Right lobe of liver (tissue), 6 donors: ENCODE data around the gene EXOSC7. TPM values are rescaled to one million over a fixed set of nuclear protein-coding genes. Genes with fewer than 3 reads are reported as not detected.

ENCODE experiments used
- ATAC-seq, 4 donors: fragments of 200-7000 bp; cut with Tn5 transposase; one replicate each; pipeline ENCODE4 v1.9.1; 2020; ENCODE audit warnings: mild to moderate bottlenecking in 4 of 4, moderate library complexity in 4 of 4
- DNase-seq, 3 donors: peaks; one replicate each; pipeline ENCODE4 v3.0.0-alpha.2; 2020
- H3K27ac ChIP-seq, 3 donors: fragments of 200-600 bp; one replicate each; pipeline ENCODE4 v1.8.0; 2022
- H3K27me3 ChIP-seq, 2 donors: fragments of 200-600 bp; one replicate each; pipeline ENCODE4 v1.8.0; 2022
- H3K36me3 ChIP-seq, 4 donors: fragments of 200-600 bp; sonication (generic) in 1 of 4; one replicate each; pipeline versions ENCODE4 v1.5.1 to v1.8.0; 2017 to 2022; ENCODE audit warnings: control low read depth in 1 of 4
- H3K4me1 ChIP-seq, 4 donors: fragments of 200-600 bp; sonication (generic) in 1 of 4; one replicate each; pipeline versions ENCODE4 v1.5.1 to v1.8.0; 2017 to 2022; ENCODE audit warnings: control low read depth in 1 of 4
- H3K4me3 ChIP-seq, 3 donors: fragments of 200-600 bp; one replicate each; pipeline ENCODE4 v1.8.0; 2022
- H3K9me3 ChIP-seq, 4 donors: fragments of 200-600 bp; sonication (generic) in 1 of 4; one replicate each; pipeline versions ENCODE4 v1.5.1 to v1.8.0; 2017 to 2022; ENCODE audit warnings: control low read depth in 1 of 4
- POLR2A ChIP-seq: fragments of 450-650 bp; IDR thresholded peaks from one replicate; pipeline ENCODE4 v1.6.1; 2017; ENCODE audit warnings: antibody characterized with exemption, mild to moderate bottlenecking
- WGBS: methylation state at CpG from one replicate; pipeline ENCODE4 v1.1.6; 2018; ENCODE audit warnings: low coverage, low lambda C conversion rate; ENCODE audit not compliant: insufficient coverage; ENCODE audit errors: missing lambda C conversion rate; 5-methylcytosine and 5-hydroxymethylcytosine counted together
- intact Hi-C, 2 donors: fragments of 100-400 bp; cut with DNase I; formaldehyde crosslinking; loops; one replicate each; pipeline versions ENCODE4 v1.11.2 to v1.14.1; 2022
- total RNA-seq, 6 experiments: library from RNA; depleted of rRNA in 2 of 6; stranded (reverse); fragments of >200 nt in 2 of 6; fragmentation: NEBNext Ultra II Directional in 3 of 6; extraction: Animal tissue kit (Norgen Biotek cat#: 25700) in 3 of 6; gene quantifications; one replicate each; pipeline versions ENCODE4 v1.1.0 to v1.2.4, GENCODE V29; 2016 to 2023
- TF ChIP-seq, protein P1 (sequence below), 4 donors: fragments of 200-600 bp in 3 of 4; fragments of 450-650 bp in 1 of 4; IDR thresholded peaks; one replicate each; pipeline versions ENCODE4 v1.5.1 to v1.8.0; 2016 to 2022; ENCODE audit warnings: antibody characterized with exemption in 4 of 4, mild to moderate bottlenecking in 2 of 4
- donor health status: DM: no; HTN: yes; CAD: no.
- donor health status: DM: no; HTN: no; CAD: no.
- donor health status: DM: no; HTN: no; CAD: no.
- donor health status: DM: no; HTN: yes; CAD: no.
- donor health status: DM: no; HTN: yes; CAD: no.

EXOSC7 gene
- total RNA-seq, 6 experiments from 2014 or later, result 15.1 to 25.7 (median 15.9) TPM

DNA sequence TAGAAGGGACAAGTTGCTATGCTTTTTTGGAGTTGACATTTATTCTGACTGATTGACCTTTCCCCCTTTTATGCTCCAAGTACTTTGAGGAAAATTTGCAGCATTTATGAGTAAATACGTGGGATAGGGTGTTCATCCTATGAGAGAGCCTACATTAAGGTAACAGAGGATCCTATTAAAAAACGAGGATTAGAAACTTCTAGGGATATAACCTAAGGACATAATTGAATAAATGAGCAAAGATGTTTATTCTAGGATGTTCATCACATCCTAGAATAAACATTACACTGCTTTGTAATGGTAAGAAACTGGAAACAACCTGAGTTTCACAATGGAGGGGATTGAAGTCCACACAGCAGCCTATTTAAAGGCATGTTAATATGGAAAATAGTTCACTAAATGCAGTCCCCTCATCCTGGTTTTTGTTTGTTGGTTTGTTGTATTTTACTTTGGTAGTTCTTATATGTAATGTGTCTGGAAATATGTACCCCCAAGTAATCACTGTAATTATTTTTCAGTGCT, 26.2 kb downstream of the EXOSC7 start:
- no peaks in the 10 kb centered on the region for H3K27me3 ChIP-seq
- H3K27ac ChIP-seq, result peak overlapping the region; percentile 22 to 86 (median 80)
- DNase-seq, result no peak
- TF ChIP-seq, protein P1, sequence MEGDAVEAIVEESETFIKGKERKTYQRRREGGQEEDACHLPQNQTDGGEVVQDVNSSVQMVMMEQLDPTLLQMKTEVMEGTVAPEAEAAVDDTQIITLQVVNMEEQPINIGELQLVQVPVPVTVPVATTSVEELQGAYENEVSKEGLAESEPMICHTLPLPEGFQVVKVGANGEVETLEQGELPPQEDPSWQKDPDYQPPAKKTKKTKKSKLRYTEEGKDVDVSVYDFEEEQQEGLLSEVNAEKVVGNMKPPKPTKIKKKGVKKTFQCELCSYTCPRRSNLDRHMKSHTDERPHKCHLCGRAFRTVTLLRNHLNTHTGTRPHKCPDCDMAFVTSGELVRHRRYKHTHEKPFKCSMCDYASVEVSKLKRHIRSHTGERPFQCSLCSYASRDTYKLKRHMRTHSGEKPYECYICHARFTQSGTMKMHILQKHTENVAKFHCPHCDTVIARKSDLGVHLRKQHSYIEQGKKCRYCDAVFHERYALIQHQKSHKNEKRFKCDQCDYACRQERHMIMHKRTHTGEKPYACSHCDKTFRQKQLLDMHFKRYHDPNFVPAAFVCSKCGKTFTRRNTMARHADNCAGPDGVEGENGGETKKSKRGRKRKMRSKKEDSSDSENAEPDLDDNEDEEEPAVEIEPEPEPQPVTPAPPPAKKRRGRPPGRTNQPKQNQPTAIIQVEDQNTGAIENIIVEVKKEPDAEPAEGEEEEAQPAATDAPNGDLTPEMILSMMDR (IDR thresholded peaks at IDR 0.05), result no peak
- TF ChIP-seq POLR2A, result no peak
- peaks cover 0 to 16% (median 9%) of the 10 kb centered on the region in 4 donors for H3K36me3 ChIP-seq
- H3K9me3 ChIP-seq, result no peaks in the 10 kb centered on the region
- no peak overlapping the region for H3K4me3 ChIP-seq
- peaks cover 0 to 39% (median 1%) of the 10 kb centered on the region in 4 donors for H3K4me1 ChIP-seq
- ATAC-seq, result peak; percentile 66 to 86 (median 84)
- 52% methylated on average over 2 of the region's 2 CpGs for WGBS
- intact Hi-C loops, result no loop called here

DNA sequence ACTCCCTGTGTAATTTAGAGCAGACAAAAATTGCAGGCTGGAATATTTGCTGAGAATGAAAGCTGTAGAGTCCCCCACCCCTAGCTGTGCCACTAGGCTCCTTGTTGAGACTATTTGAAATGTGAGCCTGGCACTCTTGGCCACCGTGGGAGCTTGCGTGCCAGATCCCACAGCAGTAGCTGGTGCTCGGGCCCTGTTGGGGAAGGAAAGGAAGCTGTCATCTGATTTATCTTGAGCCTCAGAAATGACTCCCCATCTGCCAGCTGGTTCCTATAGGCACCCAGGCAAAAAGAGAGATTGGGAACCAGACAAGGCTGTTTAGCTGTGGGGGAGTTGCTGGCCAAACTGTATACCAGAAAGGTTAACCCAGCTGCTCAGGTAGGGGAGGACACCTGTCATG, 26.7 kb downstream of the EXOSC7 start:
- Histone ChIP-seq H3K9me3 (no peaks in the 10 kb centered on the region), H3K4me3 (no peak overlapping the region), H3K27me3 (no peaks in the 10 kb centered on the region), H3K36me3 (peaks cover 0 to 16% (median 7%) of the 10 kb centered on the region in 4 donors), H3K27ac (peak overlapping the region in 2 of 3 donors; percentile 11 to 80), H3K4me1 (peaks cover 0 to 35% (median 0%) of the 10 kb centered on the region in 4 donors)
- TF ChIP-seq POLR2A, result no peak
- TF ChIP-seq, protein P1 (IDR thresholded peaks at IDR 0.05), result no peak
- 75% methylated on average over 2 of the region's 3 CpGs for WGBS
- DNase-seq, result no peak
- peak in 2 of 4 donors; percentile 5 to 10 for ATAC-seq
- intact Hi-C loops, result no loop called here

DNA sequence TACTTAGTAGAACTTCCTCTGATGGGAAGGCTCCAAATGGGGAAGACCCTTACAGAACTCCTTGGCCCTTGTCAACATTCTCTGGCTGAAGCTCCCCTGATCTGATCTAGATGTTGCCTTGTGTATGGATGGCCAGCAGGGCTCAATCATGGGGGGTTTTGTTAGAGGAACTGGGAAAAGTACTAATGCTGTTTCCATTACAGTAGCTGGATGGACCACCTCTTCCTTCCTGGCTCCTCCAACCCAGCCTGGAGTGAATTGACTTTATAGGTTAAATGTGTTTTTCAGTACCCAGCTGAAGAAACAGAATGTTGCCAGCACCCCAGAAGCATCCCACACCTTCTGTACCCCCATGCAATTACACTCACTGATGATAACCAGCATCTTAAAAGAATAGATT, 27.4 kb downstream of the EXOSC7 start:
- H3K27me3 ChIP-seq, result no peaks in the 10 kb centered on the region
- H3K4me3 ChIP-seq, result no peak overlapping the region
- H3K27ac ChIP-seq, result no peak overlapping the region
- no peak for ATAC-seq
- H3K4me1 ChIP-seq, result peaks cover 0 to 35% (median 0%) of the 10 kb centered on the region in 4 donors
- no peak for DNase-seq
- H3K9me3 ChIP-seq, result no peaks in the 10 kb centered on the region
- intact Hi-C loops, result no loop called here
- TF ChIP-seq, protein P1 (IDR thresholded peaks at IDR 0.05), result no peak
- TF ChIP-seq POLR2A, result no peak
- peaks cover 0 to 15% (median 5%) of the 10 kb centered on the region in 4 donors for H3K36me3 ChIP-seq

DNA sequence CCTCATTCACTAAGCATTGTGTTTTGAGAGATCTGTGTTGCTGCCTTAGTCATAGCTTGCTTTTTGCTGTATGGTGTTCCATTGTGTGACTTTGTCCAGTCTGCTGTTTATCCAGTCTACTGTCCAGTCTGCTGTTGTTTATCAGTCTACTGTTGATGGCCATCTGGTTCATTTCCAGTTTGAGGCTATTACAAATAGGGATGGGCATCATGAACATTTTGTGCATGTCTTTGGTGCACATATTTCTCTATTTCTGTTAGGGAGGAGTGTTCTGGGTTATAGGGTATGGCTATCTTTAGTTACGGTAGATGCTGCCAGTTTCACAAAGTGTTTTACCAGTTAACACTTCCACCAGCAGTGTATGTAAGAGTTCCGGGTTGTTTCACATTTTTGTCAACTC, 27.8 kb downstream of the EXOSC7 start:
- no peak for DNase-seq
- H3K4me3 ChIP-seq, result no peak overlapping the region
- no peak for TF ChIP-seq POLR2A
- TF ChIP-seq, protein P1 (IDR thresholded peaks at IDR 0.05), result no peak
- H3K27ac ChIP-seq, result no peak overlapping the region
- H3K4me1 ChIP-seq, result peaks cover 0 to 35% (median 0%) of the 10 kb centered on the region in 4 donors
- no peaks in the 10 kb centered on the region for H3K27me3 ChIP-seq
- intact Hi-C loops, result no loop called here
- no peaks in the 10 kb centered on the region for H3K9me3 ChIP-seq
- peaks cover 0 to 11% (median 2%) of the 10 kb centered on the region in 4 donors for H3K36me3 ChIP-seq
- 90% methylated on average over 2 of the region's 2 CpGs for WGBS
- ATAC-seq, result no peak

- Histone ChIP-seq H3K4me1 (peaks cover 0 to 13% (median 0%) of the 10 kb centered on the region in 4 donors), H3K36me3 (peaks cover 0 to 14% (median 0%) of the 10 kb centered on the region in 4 donors), H3K4me3 (no peak overlapping the region), H3K27me3 (no peaks in the 10 kb centered on the region), H3K9me3 (no peaks in the 10 kb centered on the region), H3K27ac (no peak overlapping the region)
- ATAC-seq, result no peak
- DNase-seq, result no peak
- WGBS, result 96% methylated on average over 4 of the region's 8 CpGs
- TF ChIP-seq, protein P1 (IDR thresholded peaks at IDR 0.05), result no peak
- TF ChIP-seq POLR2A, result no peak
- intact Hi-C loops, result no loop called here
Measured at GRCh38 chr3:45007091-45007490, 31.0 kb downstream of the EXOSC7 start.
